GM21825 (cell line): ENCODE results near the gene TMEM131.

Experiments used
- ATAC-seq: cut with Tn5 transposase; IDR thresholded peaks from one replicate; pipeline ENCODE4 v1.9.1; 2021; ENCODE audit warnings: mild to moderate bottlenecking, moderate library complexity; ENCODE audit not compliant: unreplicated experiment

Gene TMEM131

DNA sequence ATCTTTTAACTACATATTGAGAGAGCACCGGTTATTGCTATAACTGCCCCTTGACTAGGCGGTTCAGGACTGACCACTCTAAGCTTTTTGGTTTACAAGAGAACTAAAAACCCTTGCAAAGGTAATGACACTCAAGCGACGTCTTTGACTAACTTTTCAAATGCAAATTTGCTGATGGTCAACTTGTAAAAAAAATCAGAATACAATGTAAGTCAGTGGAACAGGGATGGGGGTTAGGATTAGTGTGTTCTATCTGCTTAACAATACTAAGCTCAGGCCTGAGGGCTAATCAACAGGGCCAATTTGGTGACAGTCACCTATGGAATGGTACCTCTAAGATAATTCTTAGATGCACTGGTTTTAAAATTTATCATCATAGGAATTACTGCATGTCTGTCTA is 225.3 kb downstream of the TMEM131 start:
- ATAC-seq = no peak

DNA sequence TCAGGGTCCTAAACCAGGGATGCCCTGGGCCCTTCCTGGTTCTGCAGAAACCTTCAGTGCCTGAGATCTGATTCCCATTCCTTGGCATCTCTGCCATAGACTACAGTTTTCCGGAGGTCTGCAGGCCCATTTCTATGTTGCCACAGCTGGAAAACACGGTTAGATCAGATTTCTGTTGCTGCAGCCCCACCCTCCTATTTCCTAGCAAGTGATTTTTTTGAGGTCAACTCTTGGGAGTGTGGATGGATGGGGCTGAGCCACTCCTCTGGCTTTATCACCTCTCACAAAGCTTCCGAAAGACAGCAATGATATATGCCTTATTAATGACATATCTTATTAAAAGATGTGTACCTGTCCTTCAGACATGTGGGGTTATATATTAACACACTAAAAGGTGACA is 226.0 kb downstream of the TMEM131 start:
- no peak for ATAC-seq

DNA sequence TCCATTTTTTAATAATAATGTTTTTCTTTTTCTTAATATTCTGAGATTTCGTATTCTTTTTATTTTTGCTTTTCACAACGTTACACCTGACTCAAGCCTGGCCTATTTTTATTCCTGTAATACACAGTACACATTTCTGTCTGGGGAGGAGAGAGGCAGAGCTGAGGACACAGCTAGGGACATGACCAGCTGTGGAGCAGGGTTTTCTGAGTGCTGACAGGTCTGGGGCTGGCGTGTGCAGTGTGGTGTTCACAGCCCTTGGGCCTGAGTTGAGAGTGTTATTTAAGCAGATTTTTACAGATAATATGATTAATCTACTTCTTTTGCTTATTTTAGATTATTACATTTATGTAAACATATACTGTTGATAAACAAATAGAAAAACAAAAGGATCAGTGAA is 226.4 kb downstream of the TMEM131 start:
- no peak for ATAC-seq

DNA sequence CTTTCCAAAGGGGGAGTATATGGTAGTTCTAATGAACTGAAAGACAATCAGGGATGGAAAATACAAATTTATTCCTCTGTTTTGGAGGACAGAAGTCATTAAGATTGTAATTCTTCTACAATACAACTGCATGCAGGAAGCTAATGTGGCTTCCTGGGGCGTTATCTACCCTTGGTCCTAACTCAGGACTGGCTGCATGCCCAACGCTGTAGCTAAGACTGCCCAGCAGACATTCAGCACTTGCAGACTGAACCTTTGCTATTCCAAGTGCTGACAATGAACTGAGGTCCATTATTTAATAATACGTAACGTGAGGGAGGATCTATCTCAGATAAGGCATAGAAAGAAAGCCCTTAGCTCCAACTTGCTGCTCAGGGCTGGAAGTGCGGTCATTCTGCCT is 229.2 kb downstream of the TMEM131 start:
- no peak for ATAC-seq

DNA sequence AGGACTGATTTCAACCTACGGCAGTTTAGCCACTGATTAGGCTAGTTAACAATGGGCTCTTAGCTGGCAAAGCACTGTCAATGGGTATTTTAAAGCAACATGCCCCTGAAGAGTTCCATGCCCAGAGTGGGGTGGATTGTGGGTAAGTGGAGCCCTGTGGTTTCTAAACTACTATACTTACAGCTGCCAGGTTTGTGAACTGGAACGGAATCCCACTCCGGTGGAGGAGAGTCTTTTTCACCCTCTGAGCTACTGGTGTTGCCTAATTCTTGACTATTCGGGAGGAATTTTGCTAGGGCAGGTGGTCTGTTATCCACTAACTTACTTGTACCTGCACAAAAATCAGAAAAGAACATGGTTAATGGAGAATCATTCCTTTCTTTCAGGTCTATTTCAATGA is 229.8 kb downstream of the TMEM131 start:
- no peak for ATAC-seq

DNA sequence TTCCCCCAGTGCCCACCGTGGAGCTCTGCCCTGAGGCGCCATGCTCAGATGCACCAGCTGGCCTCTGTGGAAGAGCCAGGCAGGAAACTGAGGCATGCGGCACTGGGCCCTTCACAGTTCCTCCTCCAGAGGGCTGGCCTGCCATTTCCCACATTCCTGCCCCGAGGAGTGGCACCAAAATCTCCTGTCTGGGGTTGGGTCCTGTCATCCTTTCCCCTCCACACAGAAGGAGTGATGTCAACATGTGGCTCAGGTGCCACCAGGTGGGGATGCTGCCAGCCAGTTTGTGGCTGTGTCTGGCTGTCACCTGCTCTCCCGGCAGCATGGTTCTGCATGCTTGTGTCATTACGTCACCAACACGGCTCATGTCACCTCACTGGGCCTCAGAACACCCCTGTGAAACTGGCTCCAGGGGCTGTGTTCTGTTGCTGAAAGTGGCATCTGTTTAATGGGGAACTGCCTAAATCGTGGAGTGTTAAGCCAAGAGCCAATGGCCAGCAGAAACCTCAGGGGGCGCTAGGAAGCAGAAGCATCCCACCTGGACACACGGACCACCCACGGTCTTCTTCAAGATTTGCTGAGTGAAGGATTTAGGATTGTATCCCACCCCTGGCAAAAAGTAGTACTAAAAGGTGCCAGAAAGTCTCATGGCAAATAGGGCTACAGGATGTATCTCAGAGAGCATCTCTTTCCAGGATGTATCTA is 231.0 kb downstream of the TMEM131 start:
- no peak for ATAC-seq

DNA sequence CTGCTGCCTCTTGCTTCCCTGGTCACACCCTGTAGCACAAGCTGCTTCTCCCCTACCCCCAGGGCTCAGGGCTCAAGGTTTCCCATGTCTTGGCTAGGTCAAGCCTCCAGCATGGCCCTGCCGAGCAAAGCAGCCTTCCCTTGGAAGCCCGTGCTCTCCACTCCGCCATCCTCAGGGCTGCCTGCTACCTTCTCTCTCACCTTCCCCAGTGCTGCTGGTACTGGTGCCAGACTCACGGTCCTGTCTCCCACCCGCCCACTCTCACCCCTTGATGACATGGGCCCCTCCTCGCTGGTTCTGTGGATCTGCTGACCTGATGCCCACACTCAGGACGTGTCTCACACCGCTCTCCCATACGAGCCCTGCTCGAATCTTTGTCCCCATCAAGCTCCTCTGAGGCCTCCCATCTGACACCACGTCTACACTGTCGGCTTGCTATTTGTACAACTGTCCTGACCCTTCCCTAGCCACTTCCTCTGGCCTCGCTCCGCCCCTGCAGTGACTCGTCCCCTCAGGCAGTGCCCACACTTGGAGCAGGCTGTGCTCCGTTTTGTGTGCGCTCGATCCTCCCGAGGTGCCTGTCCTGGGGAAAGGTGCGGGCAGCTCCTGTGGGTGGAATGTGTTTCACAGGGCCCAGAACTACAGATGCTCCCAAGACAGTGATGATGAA is 232.4 kb downstream of the TMEM131 start:
- no peak for ATAC-seq

DNA sequence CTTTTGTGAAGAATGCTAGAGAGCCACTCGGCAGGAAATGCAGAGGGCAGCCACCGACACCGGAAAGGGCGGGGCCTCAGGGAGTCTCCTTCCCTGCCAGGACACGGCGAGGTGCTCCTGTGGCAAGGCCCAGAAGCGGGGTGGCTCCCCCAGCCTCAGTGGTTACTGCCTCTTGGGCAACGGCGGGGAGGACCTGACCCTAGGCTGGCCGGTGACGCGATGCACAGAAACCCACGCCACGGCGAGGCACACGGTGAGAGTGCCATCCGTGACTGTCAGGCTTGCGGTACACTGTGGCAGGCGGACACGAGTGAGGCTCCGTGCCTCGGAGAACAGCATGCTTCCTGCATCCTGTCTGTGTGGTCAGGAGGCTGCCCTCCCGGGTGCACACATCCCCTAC is 234.6 kb downstream of the TMEM131 start:
- no peak for ATAC-seq

DNA sequence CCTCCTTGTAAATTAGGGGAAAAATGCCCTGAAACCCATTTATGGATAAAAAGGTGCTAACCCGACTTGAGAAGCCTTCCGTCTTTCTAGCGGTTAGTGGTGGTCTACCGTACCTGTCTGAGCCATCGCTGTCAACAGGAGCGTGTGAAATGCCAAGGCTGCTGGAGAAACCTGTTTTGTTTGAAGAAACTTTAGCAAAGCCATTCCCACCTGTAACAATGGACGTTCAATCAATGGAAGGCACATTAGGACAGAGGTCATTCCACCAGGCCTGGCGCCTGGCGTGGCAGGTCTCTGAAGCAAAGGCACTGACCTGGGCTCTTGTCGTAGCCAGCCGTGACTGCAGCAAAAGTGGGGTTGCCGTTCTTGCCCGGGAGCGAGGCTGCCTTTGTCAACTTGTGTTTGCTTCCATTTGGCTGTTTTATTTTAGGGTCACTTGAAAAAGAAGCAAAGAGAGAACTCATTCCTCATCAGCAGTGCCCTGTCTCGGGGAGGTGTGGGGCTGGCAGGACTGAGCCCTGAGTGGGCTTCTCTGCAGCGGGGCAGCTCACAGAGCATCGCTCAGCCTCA is 235.2 kb downstream of the TMEM131 start:
- no peak for ATAC-seq

DNA sequence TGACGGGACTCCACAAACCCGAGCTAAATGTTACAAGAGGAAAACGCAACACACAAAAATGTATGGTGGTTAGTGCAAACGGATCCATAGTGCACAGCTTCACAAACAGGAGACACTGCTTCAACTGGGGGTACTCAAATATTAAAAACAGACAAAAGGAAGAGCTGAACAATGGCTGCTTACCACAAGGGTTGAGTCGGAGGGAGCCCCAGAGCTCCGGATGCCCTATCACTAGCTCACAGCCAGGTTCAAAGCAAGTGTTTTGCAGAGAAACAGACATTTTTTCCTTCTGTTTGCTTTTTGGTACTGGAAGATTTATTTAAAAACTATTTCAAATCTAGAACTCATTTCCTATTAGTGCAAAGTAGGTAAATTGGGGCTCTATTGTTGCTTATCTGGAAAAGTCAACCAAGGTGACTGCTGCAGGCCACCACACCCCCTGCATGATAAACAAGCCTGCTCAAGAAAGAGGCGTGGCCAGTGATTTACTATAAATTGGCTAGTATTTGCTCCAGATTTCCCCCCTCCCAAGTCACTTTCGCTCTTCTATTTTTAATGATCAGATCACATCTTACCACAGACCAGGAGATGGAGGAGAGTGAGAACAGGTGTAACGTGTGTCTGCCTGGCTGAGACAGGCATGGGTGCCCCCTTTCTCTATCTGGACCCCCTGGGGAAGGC is 235.9 kb downstream of the TMEM131 start:
- ATAC-seq = no peak

DNA sequence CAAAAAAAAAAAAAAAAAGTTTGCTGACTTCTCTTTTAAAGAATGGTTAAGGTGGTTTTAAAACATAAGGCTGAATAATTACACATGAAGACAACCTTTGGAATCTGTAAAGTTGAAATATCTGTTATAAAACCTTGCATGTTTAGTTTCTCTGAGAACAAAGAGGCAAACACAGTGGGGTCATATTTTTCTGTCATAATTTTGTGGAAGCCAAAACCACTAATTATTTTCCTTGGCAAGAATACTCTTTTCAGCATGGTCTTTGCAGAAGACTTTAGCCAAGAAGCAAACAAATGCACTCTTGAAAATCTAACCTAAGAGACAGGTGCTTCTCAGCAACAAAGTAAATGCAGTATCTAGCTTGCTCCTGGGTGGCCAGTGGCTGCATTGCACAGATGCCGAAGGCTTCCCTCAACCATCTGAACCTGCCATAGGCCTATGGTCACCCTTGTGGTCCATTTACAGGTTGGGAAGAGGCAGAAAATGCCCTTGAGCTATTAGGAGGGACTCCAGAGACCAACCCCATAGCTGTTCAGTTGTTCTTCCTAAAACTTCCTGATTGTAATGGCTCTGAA is 237.5 kb downstream of the TMEM131 start:
- no peak for ATAC-seq

DNA sequence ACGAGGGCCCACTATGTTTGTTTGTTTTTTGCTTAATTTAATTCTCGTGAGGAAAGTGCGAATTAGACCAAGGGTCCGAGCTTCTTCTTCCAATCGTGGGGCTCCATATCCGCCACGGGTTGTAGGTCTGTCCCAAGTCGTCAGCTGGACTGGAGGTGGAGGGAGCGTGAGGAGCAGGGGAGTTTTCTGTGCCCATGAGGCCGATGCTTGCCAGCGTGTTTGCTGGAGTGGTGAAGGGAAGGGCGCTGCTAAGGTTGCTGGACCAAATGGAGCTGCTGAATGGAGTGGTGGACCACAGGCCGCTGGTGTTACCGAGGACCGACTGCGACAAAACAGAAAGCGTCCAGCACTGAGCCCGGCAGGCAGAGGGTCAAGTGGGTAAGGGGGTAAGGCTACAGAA is 238.7 kb downstream of the TMEM131 start:
- no peak for ATAC-seq

DNA sequence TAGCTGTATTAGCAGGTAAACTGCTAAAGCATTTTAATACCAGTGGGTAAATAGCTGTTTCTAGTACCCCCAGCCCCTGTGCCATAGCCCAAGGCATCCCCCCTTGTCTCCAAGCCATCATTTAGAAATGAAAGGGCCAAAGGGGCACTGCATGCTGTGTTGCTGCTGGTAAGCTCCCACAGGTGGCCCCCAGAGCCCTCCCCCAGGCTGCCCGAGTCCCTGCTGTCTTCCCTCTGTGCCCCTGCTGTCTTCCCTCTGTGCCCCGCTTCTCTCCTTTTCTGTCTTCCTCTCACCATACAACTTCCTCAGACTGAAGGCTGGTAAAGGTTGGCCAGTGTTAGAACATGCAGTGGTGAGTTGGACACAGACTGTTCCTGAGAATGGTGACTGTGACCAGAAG is 240.3 kb downstream of the TMEM131 start:
- no peak for ATAC-seq

DNA sequence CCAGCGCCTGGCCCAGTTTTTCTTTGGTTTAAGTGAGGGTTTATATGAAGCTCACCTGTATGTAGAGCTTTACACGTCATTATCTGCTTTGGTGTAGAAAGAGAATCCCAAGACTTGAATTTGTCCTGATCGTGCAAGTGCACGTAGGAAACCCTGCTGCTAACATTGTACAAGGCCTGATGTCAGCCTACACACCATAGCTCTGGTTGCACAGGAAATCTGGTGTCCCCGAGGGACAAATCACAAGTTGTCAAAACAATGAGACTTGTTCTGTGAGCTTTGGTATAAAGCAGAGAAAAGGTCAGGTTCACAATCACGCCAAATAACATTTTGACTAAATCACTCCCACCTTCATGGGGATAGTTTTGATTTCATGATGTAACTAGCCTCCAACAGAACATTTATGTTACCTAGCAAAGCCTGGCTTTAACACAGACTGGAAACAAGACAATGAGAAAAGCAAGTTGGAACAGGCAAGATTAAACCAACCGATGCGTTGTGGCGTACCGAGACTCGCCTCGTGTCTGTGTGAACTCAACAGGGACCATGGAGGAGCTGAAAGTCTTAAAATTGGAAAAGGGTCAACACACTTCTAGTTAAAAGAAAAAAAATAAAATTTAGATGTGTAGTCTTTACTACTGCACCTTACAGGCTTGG is 240.9 kb downstream of the TMEM131 start:
- ATAC-seq = no peak

DNA sequence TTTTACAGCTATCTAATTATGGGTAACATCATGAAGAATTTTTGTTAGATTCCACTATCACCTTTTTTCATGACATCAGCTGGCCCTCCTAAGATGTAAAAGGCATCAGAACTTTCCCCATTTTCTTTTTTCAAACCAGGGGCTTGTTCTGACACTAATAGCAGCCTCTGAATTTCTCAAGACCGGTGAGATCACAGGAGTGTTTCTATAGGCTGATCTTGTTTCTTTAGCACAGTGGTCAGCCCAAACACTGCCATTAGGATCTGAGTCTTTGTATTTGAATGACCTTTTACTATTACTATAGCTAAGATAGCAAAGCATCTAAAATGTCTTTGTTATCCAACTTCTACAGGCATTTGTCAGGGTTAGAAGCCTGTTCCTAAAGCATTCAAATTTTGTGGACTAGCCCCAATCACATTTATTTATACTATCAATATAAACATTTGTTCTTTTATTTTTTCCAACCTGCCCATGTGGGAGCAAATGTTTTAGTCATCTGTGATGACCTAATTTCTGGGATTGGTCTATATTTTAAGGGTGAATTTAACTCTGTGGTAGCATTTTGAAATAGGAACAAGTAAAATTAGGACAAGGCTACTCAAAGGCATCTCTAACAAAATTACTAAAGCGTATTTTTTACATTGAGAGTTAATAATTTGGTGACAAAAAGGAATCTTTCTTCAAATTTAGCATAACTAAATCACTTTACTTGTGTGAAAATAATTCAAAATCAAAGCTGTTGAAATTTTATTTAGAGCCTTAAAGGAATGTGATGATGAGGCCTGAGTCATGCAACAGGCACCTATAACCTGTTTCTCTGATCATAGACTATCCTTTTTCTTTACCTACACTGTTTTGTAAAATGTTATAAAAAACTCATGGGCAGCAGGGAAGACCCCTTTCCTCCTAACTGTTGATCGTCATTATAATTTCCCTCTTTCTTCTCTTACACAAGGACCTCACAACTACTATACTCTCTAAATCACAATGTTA is 243.1 kb downstream of the TMEM131 start:
- no peak for ATAC-seq

DNA sequence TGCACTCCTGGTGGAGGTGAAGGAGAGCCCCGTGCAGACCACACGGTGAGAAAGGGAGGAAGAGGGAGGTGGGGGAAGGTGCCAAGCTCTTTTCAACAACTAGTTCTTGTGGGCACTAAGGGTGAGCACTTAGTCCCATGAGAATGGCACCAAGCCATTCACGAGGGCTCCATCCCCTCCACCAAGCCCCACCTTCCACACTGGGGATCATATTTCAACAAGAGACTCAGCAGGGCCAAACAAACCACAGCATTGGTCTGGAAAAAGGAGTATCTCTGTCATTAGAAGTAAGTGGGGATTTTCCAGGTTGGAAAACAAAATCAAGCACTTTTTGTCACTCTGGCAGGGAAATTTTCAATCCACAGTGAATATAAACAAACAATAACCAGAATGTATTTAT is 244.0 kb downstream of the TMEM131 start:
- no peak for ATAC-seq

DNA sequence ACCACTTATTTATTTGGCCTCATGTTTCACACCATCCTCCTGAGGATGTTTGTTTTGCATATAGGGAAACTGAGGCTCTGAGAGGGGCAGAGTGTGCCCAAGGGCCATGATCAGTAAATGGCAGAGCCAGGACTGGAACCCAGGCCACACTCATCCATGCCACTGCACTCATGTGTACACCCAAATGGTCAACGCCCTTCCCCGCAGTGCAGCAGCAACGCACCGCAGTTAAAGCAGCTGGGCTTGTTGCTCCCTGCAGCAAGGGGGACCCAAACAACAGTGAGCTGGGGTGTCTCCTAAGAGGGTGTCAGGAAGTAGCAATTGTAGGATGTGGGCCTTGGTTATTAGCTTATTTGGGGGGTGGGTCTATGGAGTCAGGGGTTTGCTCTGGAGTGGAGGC is 245.7 kb downstream of the TMEM131 start:
- ATAC-seq = no peak

DNA sequence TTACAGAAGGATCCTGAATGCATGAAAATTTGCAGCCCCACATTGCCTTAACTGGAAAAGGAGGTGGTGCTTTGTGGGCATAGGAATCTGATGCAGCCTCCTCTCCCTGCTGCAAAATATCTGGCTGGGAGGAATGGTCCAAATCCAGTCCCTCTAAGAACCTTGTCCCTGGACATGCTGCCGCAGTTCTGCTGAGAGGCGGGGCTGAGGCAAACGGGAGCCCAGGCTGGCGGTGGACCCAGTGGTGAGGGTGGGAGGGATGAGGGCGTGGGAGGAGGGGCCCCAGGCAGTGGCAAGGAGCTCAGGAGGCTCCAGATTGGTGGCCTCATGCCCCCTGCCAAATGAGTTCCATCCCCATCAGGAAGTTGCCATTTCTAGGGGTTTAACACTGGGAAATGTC is 246.2 kb downstream of the TMEM131 start:
- no peak for ATAC-seq

DNA sequence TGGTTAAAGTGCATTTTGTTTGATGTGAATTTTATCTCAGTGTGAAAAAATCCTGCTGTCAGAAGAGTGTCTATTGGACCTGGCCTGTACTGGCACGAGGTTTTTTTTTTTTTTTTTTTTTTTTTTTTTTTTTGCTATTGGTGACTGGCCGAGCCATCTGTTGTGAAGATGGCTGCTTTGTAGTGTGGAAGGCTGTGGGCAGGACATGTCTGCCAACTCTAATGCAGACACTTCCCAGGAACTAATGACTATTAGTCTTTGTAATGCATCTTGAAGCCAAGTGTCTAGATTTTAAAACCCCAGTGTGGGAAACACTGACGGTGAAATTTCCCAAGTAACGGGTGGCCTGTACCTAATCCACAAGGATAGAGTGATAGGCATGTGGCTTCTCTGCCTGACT is 248.0 kb downstream of the TMEM131 start:
- ATAC-seq = no peak

DNA sequence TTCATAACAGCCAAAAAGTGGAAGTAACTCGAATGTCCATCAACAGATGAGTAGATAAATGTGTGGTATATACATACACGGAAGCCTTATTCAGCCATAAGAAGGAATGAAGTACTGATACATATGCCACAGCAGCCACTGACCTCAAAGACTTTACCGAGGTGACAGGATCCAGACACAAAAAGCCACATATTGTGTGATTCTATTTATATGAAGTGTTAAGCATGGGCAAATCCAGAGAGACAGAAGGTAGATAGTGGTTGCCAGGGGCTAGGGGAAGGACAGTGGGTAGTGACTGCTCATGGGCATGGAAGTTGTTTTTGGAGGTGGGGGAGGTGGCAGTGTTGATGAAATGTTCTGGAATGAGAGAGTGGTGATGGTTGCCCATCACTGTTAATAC is 248.5 kb downstream of the TMEM131 start:
- ATAC-seq = no peak
